Smooth muscle cell (in vitro differentiated cells): ENCODE results near the gene TMEM186. TPM values are rescaled to one million over a fixed set of nuclear protein-coding genes. Genes with fewer than 3 reads are reported as not detected.

Source experiments
- DNase-seq: peaks from one replicate; lab custom pipeline; 2025; ENCODE audit not compliant: unreplicated experiment; lab: John Stamatoyannopoulos, UW
- H2AFZ ChIP-seq: fragments of 200-600 bp; sonication (generic); 2 replicates; pipeline ENCODE4 v1.6.0; 2016; ENCODE audit warnings: antibody characterized with exemption, low read depth, mild to moderate bottlenecking
- H3F3A ChIP-seq: fragments of 200-600 bp; sonication (generic); 2 replicates; pipeline ENCODE4 v1.6.0; 2017; ENCODE audit warnings: antibody characterized with exemption, low read depth
- H3K27ac ChIP-seq: fragments of 200-600 bp; sonication (generic); 2 replicates; pipeline ENCODE4 v1.5.1; 2016; ENCODE audit warnings: low read depth, mild to moderate bottlenecking
- H3K27me3 ChIP-seq: fragments of 200-600 bp; sonication (generic); 2 replicates; pipeline ENCODE4 v1.6.1; 2016; ENCODE audit warnings: low read depth, mild to moderate bottlenecking
- H3K36me3 ChIP-seq: fragments of 200-600 bp; sonication (generic); 2 replicates; pipeline ENCODE4 v1.5.1; 2016; ENCODE audit warnings: low read depth
- H3K4me1 ChIP-seq: fragments of 200-600 bp; sonication (generic); 2 replicates; pipeline ENCODE4 v1.5.1; 2016; ENCODE audit warnings: low read depth
- H3K4me2 ChIP-seq: fragments of 200-600 bp; sonication (generic); 2 replicates; pipeline ENCODE4 v1.6.0; 2016; ENCODE audit warnings: mild to moderate bottlenecking
- H3K4me3 ChIP-seq: fragments of 200-600 bp; sonication (generic); 2 replicates; pipeline ENCODE4 v1.5.1; 2016; ENCODE audit warnings: mild to moderate bottlenecking
- H3K79me2 ChIP-seq: fragments of 200-600 bp; sonication (generic); 2 replicates; pipeline ENCODE4 v1.6.0; 2016; ENCODE audit warnings: low read depth, mild to moderate bottlenecking
- H3K9ac ChIP-seq: fragments of 200-600 bp; sonication (generic); 2 replicates; pipeline ENCODE4 v1.6.0; 2016; ENCODE audit warnings: low read depth
- H3K9me3 ChIP-seq: fragments of 200-600 bp; sonication (generic); replicated peaks from 2 replicates; pipeline ENCODE4 v1.5.1; 2016; ENCODE audit warnings: low read depth
- H4K20me1 ChIP-seq: fragments of 200-600 bp; sonication (generic); 2 replicates; pipeline ENCODE4 v1.6.0; 2016; ENCODE audit warnings: low read depth
- CTCF ChIP-seq: fragments of 200-600 bp; sonication (generic); IDR thresholded peaks from 2 replicates; pipeline ENCODE4 v1.5.1; 2017; ENCODE audit warnings: borderline replicate concordance, mild to moderate bottlenecking, antibody characterized with exemption; ENCODE audit not compliant: insufficient read depth, poor library complexity, severe bottlenecking
- WGBS: methylation state at CpG from one replicate; pipeline ENCODE4 v1.1.7; 2016; ENCODE audit warnings: low lambda C conversion rate; 5-methylcytosine and 5-hydroxymethylcytosine counted together
- polyA plus RNA-seq: library from polyadenylated mRNA; unstranded; fragments of >200 nt; fragmentation: Nextera tagmentation; extraction: Ambion mirVana; gene quantifications from 2 replicates; pipeline ENCODE4 v1.2.1, GENCODE V29; 2016
- total RNA-seq: library from RNA; depleted of rRNA; stranded (reverse); fragments of >200 nt; gene quantifications from 2 replicates; pipeline ENCODE4 v1.2.3, GENCODE V29; 2014

TMEM186 gene
- total and polyA plus RNA-seq, 2 experiments from 2014 or later: 1.3 to 9.7 TPM

DNA sequence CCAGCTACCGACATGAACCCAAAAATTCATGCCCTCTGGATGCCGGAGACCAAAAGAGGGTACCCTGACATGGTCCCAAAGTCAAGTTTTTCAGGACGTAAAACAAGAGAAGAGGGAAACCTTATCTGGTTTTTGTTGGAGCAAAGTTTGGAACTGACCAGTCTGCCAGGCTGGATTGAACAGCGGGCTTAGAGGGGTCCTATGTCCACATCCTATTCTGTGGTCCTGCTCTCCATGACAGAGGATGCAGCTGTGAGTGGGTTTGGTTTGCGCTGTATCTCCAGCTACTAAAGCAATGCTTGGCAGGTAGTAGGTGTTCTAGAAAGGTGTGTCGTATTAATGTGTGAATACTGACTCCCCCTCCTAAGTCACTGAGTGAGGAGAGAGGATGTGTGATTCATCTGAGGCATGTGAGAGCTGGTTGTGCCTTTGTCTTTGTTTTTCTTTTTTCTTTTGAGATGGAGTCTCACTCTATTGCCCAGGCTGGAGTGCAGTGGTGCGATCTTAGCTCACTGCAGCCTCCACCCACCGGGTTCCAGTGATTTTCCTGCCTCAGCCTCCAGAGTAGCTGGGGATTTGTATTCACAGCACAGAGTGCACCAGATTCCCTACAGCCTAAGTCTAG is 31.2 kb upstream of the TMEM186 start:
- H3F3A ChIP-seq: no peaks in the 10 kb centered on the region
- no peak overlapping the region for H3K27ac ChIP-seq
- no peak overlapping the region for H3K9ac ChIP-seq
- peaks cover 30% of the 10 kb centered on the region for H3K79me2 ChIP-seq
- H3K4me3 ChIP-seq: no peak overlapping the region
- H3K27me3 ChIP-seq: no peaks in the 10 kb centered on the region
- WGBS: 89% methylated on average over 8 of the region's 8 CpGs
- TF ChIP-seq CTCF: no peak
- peaks cover 83% of the 10 kb centered on the region for H4K20me1 ChIP-seq
- no peak for DNase-seq
- H3K4me1 ChIP-seq: peaks cover 7% of the 10 kb centered on the region
- no peaks in the 10 kb centered on the region for H3K9me3 ChIP-seq
- no peak overlapping the region for H3K4me2 ChIP-seq
- no peak overlapping the region for H2AFZ ChIP-seq
- H3K36me3 ChIP-seq: peaks cover 7% of the 10 kb centered on the region

DNA sequence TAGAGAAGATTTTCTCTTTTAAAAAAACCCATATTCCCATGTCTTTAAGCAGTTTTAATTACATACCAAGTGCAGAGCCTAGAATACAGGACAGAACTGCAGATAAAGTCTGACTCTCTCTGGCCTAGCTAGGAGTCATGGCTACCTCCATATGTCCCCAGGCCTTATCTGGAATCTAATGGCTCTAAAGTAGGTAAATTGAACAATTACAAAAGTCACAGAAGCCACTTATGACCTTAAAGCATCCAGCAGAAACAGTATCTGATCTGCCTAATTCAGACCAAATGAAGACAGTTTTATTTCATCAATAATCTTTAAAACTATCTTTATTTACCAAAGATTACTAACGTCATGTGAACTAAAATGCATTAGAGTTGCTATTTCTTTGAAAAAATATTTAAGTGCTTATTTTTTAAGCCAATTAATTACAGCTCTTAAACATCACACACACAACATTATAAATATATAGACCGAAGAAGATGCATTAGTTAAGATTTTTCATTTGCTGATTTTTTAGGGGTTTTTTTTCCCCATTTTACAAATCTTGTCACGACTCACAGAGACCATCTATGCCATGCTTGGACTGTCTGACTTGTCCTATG is 28.9 kb upstream of the TMEM186 start:
- over 99% methylated on average over 3 of the region's 3 CpGs for WGBS
- no peak overlapping the region for H3K9ac ChIP-seq
- no peak overlapping the region for H3K4me2 ChIP-seq
- no peaks in the 10 kb centered on the region for H3K9me3 ChIP-seq
- H3K4me1 ChIP-seq: no peaks in the 10 kb centered on the region
- H3K27ac ChIP-seq: no peak overlapping the region
- DNase-seq: no peak
- H3F3A ChIP-seq: no peaks in the 10 kb centered on the region
- H4K20me1 ChIP-seq: peaks cover 88% of the 10 kb centered on the region
- H3K27me3 ChIP-seq: no peaks in the 10 kb centered on the region
- TF ChIP-seq CTCF: no peak
- peaks cover 7% of the 10 kb centered on the region for H3K36me3 ChIP-seq
- H3K4me3 ChIP-seq: no peak overlapping the region
- peaks cover 24% of the 10 kb centered on the region for H3K79me2 ChIP-seq
- H2AFZ ChIP-seq: no peak overlapping the region

DNA sequence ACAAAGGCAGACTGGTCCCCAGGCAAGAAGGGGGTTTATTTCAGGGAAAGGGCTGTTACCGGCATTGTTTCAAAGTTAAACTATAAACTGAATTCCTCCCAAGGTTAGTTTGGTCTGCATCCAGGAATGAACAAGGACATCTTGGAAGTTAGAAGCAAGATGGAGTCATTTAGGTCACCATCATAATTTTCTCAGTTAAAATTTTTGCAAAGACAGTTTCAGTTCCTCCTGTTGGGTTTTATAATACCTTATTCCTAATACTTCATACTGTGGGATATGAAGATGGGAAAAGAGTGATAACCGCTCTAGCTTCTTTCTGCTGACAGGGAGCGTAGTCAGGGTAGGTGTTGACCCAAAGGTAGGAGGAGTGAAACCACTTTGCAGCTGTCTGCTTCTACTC is 25.0 kb upstream of the TMEM186 start:
- TF ChIP-seq CTCF: no peak
- Histone ChIP-seq H3K79me2 (peaks cover 19% of the 10 kb centered on the region), H3F3A (no peaks in the 10 kb centered on the region), H2AFZ (no peak overlapping the region), H3K27me3 (no peaks in the 10 kb centered on the region), H3K27ac (no peak overlapping the region), H3K4me1 (no peaks in the 10 kb centered on the region), H3K4me2 (no peak overlapping the region), H3K9me3 (no peaks in the 10 kb centered on the region), H3K9ac (no peak overlapping the region), H4K20me1 (peaks cover 92% of the 10 kb centered on the region), H3K36me3 (peaks cover 10% of the 10 kb centered on the region), H3K4me3 (no peak overlapping the region)
- WGBS: 98% methylated on average over 3 of the region's 3 CpGs
- DNase-seq: no peak

DNA sequence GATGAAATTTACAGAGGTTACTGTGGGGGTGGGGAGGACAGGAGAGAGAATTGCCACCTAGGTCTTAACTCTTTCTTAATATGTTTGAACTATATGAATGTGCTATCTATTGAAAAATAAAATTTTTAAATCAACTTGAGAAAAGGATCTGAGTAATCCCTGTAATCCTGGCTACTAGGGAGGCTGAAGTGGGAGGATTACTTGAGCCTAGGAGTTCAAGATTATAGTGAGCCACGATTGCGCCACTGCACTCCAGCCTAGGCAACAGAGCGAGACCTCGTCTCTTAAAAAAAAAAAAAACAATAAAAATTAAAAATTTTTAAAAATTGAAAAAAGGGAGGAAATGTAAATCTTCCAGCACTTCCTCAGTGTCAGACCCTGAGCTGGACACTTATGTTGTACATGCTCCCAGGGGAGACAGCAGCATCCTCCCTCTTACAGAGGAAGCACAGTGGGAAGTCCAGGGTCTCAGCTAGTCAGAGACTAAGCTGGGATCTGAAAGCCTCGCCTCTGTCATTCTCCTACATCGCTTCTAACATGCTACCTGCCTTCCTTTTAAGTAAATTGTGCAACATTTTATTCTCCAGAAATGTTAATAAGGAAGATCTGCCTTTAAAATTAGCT is 22.1 kb upstream of the TMEM186 start:
- no peaks in the 10 kb centered on the region for H3K4me1 ChIP-seq
- H3K79me2 ChIP-seq: peaks cover 19% of the 10 kb centered on the region
- H3K9me3 ChIP-seq: no peaks in the 10 kb centered on the region
- no peak overlapping the region for H2AFZ ChIP-seq
- H3K9ac ChIP-seq: no peak overlapping the region
- no peak for TF ChIP-seq CTCF
- H3F3A ChIP-seq: peaks cover 5% of the 10 kb centered on the region
- no peak for DNase-seq
- H3K4me3 ChIP-seq: no peak overlapping the region
- H3K27me3 ChIP-seq: no peaks in the 10 kb centered on the region
- no peak overlapping the region for H3K4me2 ChIP-seq
- peaks cover 21% of the 10 kb centered on the region for H3K36me3 ChIP-seq
- 66% methylated on average over 6 of the region's 6 CpGs for WGBS
- no peak overlapping the region for H3K27ac ChIP-seq
- H4K20me1 ChIP-seq: peaks cover 99% of the 10 kb centered on the region
